MCF 10A (cell line): Measurements from ENCODE around the gene ABHD14A. TPM values are rescaled to one million over a fixed set of nuclear protein-coding genes. Genes with fewer than 3 reads are reported as not detected.
A peak's percentile ranks its signal among the peaks of the same experiment; 100 is the strongest.

Experiments used
- BruUV-seq: library from RNA; stranded (reverse); fragments of 400-500 nt; replicated peaks from 2 replicates; lab custom pipeline; 2021; lab: Mats Ljungman, UMichigan
- CTCF ChIA-PET: fragments of 300-600 bp; sonication (Branson Sonifier 250); formaldehyde crosslinking; extraction: SDS; loops from one replicate; lab custom pipeline; 2021; ENCODE audit warnings: antibody characterized with exemption, inconsistent platforms; lab: Yijun Ruan, JAX
- POLR2A ChIA-PET: fragments of 300-600, 350-650 bp; sonication (Branson Sonifier 250); formaldehyde crosslinking; extraction: SDS; loops from one replicate; lab custom pipeline; 2020; ENCODE audit warnings: antibody characterized with exemption, inconsistent platforms; lab: Yijun Ruan, JAX
- DNase-seq: peaks from one replicate; pipeline ENCODE4 v3.0.0-alpha.2; 2018; ENCODE audit not compliant: unreplicated experiment
- H3K27ac Mint-ChIP-seq: one replicate; pipeline ENCODE4 v1.8.0; 2022; ENCODE audit warnings: mild to moderate bottlenecking, low read depth, mixed read lengths; ENCODE audit not compliant: unreplicated experiment
- H3K27me3 Mint-ChIP-seq: one replicate; pipeline ENCODE4 v1.8.0; 2022; ENCODE audit warnings: mixed read lengths; ENCODE audit not compliant: insufficient read depth, unreplicated experiment
- H3K36me3 Mint-ChIP-seq: one replicate; pipeline ENCODE4 v1.8.0; 2022; ENCODE audit warnings: mild to moderate bottlenecking, moderate library complexity, mixed read lengths; ENCODE audit not compliant: insufficient read depth, unreplicated experiment
- H3K4me1 Mint-ChIP-seq: one replicate; pipeline ENCODE4 v1.8.0; 2022; ENCODE audit warnings: mixed read lengths; ENCODE audit not compliant: insufficient read depth, unreplicated experiment
- H3K4me3 Mint-ChIP-seq: one replicate; pipeline ENCODE4 v1.8.0; 2022; ENCODE audit warnings: mild to moderate bottlenecking, moderate library complexity, mixed read lengths; ENCODE audit not compliant: unreplicated experiment
- H3K9me3 Mint-ChIP-seq: one replicate; pipeline ENCODE4 v1.8.0; 2022; ENCODE audit warnings: mixed read lengths; ENCODE audit not compliant: unreplicated experiment
- CTCF ChIP-seq: fragments of 200-600 bp; IDR thresholded peaks from one replicate; pipeline ENCODE4 v1.8.0; 2022; ENCODE audit warnings: antibody characterized with exemption, mild to moderate bottlenecking; ENCODE audit not compliant: unreplicated experiment
- intact Hi-C: fragments of 100-400 bp; cut with micrococcal nuclease; formaldehyde crosslinking; loops from 2 replicates; pipeline ENCODE4 v1.14.1; 2022
- total RNA-seq: library from RNA; stranded (reverse); gene quantifications from 2 replicates; pipeline ENCODE4 v1.2.3, GENCODE V29; 2022

The ABHD14A gene
- total RNA-seq, 1 experiment from 2014 or later = 8.1 TPM

DNA sequence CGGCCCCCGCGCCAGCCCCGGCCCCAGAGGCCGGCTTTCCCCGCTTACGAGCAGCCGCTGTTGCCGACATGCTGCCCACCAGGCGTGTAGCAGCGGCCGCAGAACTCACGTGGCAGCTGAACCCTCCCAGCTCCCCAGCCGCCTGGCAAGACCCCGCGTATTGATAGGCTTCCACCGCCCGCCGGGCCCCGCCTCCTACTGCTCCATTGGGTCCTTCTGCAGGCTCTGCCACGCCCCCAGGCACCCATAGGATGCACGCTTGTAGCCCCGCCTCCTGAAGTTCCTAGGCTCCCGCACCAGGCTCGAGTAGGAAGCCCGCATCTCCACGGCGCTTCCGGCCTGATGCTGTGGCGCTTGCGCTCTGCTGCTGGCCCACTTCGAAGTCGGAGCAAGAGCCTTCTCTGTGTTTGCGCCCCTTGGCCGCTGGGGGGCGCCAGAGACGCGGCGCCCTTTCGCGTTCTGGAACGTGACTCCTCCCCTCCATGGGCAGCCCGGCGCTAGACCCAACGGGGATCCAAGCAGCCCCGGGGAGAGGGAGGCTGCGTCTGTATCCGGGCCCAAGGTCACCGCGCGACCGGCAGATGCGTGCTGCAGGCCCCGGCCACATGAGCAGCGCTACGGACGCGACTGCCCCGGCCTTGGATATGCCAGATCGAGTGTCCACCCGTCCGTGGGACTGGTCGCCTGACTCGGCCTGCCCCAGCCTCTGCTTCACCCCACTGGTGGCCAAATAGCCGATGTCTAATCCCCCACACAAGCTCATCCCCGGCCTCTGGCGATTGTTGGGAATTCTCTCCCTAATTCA is 32.9 kb upstream of the ABHD14A start, which contains the start of the genes PARP3 and RRP9:
TSS of gene PARP3 (plus strand) at position 566 of the 805 bp plus-strand sequence. CDS start 993 bp downstream, outside the sequence.
TSS of gene RRP9 (minus strand) at position 107 of the 805 bp plus-strand sequence. CDS start at position 70, 37 bp downstream.
- peak; percentile 100 for DNase-seq
- peak; percentile 96 for TF ChIP-seq CTCF
- Mint-ChIP-seq H3K9me3 (no peaks in the 10 kb centered on the region), H3K27me3 (no peaks in the 10 kb centered on the region), H3K4me3 (peak within 1 kb of the TSS; percentile 92), H3K36me3 (peaks cover 36% of the 10 kb centered on the region), H3K4me1 (peaks cover 16% of the 10 kb centered on the region), H3K27ac (peak within 1 kb of the TSS; percentile 95)
- POLR2A ChIA-PET = interaction anchor here (0.6 to 5.8 kb wide), 32 partner anchors 9 to 1469 kb away, joined by 3 to 127 read pairs (median 4); partner anchors contain the start of genes ABHD14A, ABHD14B, ACY1 and DCAF1
- BruUV-seq = TSS peak; percentile 81
- CTCF ChIA-PET = interaction anchor here (0.5 to 2.6 kb wide), 35 partner anchors 8 to 1575 kb away, joined by 3 to 49 read pairs (median 4); partner anchors contain the start of genes ABHD14A, ABHD14B, ACY1 and PCBP4
- intact Hi-C loops = loop anchor here (1.0 to 5.0 kb wide), 5 partner anchors 32 to 202 kb away; partner anchors contain the start of gene ABHD14B

GRCh38 chr3:51942603-51943450 is 32.0 kb upstream of the ABHD14A start:
- intact Hi-C loops = loop anchor here (1.0 to 5.0 kb wide), 5 partner anchors 31 to 201 kb away; partner anchors contain the start of gene ABHD14B
- DNase-seq = peak; percentile 67
- H3K9me3 Mint-ChIP-seq = no peaks in the 10 kb centered on the region
- no peak for TF ChIP-seq CTCF
- ChIA-PET POLR2A (interaction anchor here (0.5 to 5.8 kb wide), 19 partner anchors 8 to 1327 kb away, joined by 3 to 127 read pairs (median 7); partner anchors contain the start of genes ABHD14A, ABHD14B, ACY1 and DUSP7), CTCF (interaction anchor here (0.6 to 2.6 kb wide), 24 partner anchors 8 to 1604 kb away, joined by 3 to 49 read pairs (median 4); partner anchors contain the start of genes ABHD14A, ABHD14B, ACY1 and PCBP4)
- H3K4me1 Mint-ChIP-seq = peaks cover 16% of the 10 kb centered on the region
- BruUV-seq = no TSS peak
- no peaks in the 10 kb centered on the region for H3K27me3 Mint-ChIP-seq
- peaks cover 28% of the 10 kb centered on the region for H3K36me3 Mint-ChIP-seq
- peak overlapping the region; percentile 92 for H3K4me3 Mint-ChIP-seq
- H3K27ac Mint-ChIP-seq = peak overlapping the region; percentile 95

- Mint-ChIP-seq H3K4me1 (peaks cover 16% of the 10 kb centered on the region), H3K27me3 (no peaks in the 10 kb centered on the region), H3K36me3 (peaks cover 23% of the 10 kb centered on the region), H3K4me3 (peak overlapping the region; percentile 92), H3K9me3 (no peaks in the 10 kb centered on the region), H3K27ac (no peak overlapping the region)
- POLR2A ChIA-PET = interaction anchor here (0.5 to 5.8 kb wide), 12 partner anchors 20 to 344 kb away, joined by 3 to 127 read pairs (median 10); partner anchors contain the start of genes ABHD14A, ABHD14B, ACY1 and GLYCTK
- intact Hi-C loops = loop anchor here (5.0 kb wide), 1 partner anchor 179 kb away; no protein-coding TSS in a partner anchor
- TF ChIP-seq CTCF = no peak
- no peak for DNase-seq
- CTCF ChIA-PET = interaction anchor here (0.6 to 2.6 kb wide), 12 partner anchors 10 to 288 kb away, joined by 3 to 49 read pairs (median 7); partner anchors contain the start of genes ABHD14A, ABHD14B and ACY1
- no TSS peak for BruUV-seq
Observed at GRCh38 chr3:51943451-51944391, 31.1 kb upstream of the ABHD14A start.
